Stimulated activated naive CD4-positive, alpha-beta T cell (primary cell): ENCODE data around the gene TNS3.

Experiments
- DNase-seq, 6 experiments: peaks; one replicate each; lab custom pipeline; 2025; lab: John Stamatoyannopoulos, UW

TNS3 gene

DNA sequence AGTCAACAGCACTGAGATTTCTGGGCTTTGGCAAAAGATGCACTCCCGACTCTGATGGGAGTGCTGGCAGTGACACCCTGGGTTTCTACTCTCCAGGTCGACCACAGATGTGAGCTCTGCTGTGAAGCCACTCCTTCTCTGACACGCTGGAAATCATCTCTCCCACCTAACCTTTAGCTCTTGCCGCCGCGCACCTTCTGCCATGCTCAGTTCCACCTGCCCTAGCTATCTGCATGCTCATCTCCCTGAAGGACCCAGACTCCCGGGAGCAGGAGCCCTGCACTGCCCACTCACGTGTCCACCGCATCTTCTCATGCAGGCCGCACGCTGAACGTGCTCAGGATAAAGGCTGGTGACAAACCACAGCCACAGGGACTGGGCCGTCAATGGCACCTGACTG is 174.8 kb downstream of the TNS3 start:
- no peak for DNase-seq

DNA sequence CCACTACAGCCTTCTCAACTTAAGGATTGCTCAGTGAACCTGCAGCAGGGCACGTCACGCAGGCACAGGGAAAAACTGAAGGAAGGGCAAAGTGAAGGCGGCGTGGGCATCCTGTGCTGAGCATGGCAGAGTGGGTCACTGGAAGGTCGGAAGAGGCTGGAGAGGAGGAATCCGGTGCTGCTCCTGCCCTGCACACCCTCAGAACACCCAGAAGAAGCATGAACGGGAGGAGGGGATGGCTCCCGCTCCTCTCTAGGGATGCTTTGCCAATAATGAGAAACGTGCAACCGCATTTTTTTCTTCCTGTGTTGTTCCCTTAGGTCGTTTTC is 175.1 kb downstream of the TNS3 start:
- DNase-seq = no peak

DNA sequence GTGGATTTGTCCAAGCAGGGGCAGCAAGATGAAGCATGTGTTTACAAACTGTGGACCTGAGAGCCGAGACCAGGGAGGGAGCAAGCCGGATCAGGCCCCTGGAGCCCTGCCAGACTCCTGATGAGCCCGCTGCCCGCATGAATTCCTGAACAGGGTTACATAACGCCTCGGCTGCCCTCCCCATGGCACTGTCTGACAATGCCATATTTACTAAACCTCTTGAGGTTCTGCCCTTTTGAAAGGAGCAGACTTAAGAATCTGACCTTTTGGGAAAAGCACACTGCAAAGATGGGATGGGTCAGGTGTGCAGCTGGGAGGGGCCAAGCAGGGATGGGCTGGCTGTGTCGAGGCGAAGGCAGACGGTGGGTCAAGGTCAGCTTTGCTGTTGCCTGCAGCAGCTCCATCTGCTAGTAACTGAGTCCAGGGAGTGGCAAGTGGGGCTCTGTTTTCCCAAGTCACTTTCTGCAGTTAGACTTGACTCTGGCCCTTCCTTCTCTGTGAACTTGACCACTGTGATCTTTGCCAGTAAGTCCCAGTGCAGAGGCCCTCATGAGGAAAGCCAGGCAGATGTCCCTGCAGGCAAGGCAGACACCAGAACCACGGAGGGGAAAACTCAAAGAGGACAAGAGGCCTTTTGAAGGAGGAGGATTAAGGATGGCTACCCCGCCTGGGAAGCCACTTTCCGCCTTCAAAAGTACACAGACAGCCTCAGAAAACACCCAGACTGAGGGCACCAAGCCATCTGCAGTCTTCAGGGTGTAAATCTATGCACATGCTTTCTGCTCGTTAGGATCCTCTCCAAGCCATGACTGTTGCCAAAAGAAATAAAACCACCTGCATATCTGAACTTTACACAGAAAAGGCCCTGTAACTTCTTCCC is 175.8 kb downstream of the TNS3 start:
- no peak for DNase-seq

DNA sequence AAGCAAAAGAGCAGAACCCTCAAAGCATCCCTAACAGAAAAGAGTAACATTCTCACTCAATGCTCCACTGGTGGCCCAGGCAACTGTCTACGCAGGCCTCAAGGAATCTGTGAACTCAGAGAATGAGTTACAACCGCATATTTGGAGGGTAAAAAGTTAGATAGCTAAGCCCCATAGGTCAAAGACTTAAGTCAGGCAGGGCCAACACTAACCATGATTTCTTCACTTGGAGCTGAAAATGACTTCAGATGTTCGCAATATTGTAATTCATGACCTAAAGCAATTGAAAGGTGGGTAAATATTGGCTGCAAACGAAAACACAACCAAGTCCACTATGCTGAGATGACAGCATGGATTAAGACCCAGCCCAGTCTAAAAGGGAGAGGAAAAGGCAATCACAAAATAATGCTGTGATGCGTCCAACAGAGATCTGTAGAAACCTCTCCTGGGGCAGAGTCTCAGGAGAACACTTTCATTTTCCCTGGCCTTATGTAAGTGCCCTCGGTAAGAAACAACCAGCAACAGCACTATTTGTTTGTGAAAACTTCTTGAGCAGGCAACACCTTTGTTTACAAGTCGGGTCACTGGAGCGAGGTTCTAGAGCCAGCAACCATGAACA is 176.5 kb downstream of the TNS3 start:
- DNase-seq = no peak

DNA sequence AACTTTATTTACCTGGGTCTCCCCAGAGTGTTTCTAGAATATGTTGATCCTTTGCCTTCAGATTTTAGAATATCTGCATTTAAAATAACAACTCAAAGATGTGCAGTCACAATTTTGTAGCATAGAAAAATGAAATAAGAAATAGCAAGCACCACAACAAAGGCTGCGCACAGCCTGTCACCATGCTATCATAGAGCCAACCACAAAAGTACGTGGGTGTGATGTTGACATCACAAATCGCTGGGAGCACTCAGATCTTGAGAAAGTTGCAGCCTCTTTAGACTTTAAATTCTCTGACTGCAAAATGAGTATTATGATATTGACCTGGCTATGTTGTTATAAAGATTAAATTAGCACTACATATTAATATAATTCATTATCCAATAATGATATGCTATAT is 177.9 kb downstream of the TNS3 start:
- DNase-seq = no peak

DNA sequence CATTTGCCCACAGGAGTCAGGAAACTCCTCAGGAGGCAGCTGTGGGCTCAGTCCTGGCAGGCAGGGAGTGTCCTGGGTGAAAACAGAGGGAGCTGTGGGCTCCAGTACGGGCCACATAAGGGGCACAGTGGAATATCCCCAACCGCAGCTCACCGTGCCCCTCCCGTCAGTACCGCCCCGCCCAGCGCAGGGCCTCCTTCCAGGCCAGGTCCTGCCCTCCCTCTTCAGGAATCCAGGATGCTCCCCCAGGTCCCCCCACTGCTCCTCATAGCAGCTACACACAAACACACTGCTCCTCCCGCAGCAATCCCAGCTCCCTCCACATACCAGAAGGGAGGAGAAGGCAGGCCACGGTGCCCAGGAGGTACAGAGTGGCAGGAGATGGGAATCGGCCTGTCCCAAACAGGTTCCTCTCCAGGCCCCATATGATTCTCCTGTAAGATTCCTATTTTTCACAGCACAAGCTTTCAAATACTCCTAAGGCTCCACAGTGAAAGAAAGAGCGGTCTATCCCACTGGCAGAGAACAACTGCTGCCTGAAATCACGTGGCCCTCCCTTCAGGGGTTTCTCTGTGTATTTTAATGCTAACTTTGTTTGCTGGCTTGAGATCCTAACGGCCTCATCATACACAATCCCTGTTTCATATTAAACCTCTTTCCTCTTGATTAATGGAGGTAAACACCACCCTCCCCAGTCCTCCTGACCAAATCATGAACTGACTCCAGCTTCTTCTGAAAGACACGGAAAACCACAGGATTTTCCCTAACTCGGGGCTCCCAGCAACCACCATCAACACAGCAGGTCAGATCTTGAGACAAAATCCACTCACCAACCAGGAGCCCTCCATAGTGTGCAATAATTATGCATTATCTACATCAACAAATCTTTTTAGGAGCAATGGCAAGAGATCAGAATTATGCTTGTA is 178.7 kb downstream of the TNS3 start:
- no peak for DNase-seq

DNA sequence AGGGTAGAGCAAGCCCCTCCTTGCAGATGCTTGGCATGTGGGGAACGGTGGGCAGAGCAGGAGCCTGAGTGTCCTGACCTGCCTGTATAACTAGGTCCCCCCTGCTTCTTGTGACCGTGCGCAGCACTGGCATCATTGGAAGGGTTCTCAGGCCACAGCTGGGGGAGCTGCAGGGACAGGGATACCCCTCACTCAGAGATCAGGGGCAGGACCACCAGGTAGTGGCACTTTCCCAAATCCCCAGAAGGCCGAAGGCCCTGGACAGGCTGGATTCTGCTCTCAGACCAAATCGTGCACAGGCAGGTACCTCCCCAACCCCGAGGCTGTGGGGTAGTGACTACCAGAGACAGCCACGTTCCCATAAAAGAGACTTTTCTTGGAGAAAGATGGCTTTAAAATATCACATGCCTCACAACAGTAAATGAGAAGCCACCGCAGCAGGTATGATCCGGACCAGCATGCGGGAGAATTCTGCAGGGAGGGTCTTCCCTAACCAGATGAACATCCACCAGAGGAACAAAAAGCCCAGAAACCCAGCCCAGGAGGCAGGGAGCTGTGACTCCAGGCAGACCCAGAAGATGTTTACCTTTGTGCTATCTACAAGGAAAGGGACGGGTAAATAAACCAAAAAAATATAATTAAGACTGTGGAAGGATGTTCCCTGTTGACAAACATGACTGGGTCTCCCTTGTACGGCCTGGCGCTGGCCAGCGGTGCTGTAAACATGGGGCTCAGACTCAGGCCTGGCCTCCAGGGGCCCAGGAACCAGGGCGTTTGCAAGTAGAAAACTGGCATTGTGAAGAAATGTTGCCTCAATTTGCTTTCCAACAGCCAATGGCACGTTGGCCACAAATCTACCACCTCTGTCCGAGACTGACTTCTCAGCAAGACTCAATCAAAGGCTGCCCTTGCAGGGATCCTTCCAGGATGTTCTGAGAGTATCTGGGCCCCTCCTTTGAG is 180.0 kb downstream of the TNS3 start:
- DNase-seq = no peak

DNA sequence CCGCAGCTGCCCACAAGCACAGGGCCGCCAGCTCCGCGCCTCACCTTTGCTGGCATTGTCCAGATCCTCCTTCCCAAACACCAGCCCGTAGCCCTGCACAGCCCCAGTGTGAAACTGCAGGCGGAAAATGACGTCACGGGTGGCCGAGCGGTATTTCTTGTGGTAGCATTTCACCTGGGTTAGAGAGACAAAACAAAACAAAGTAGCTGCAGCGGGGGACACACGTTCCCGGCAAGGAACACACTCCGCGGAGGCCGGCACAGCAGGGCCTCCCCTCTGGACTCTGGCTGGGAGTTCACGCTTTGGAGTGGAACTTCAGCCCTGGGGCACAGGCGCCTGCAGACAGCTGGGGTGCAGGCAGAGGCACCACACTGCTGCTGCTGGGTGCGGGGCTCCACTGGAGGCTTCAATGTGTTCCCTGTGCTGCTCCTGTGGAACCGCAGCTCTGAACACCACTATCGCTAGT is 181.1 kb downstream of the TNS3 start:
- DNase-seq = no peak

DNA sequence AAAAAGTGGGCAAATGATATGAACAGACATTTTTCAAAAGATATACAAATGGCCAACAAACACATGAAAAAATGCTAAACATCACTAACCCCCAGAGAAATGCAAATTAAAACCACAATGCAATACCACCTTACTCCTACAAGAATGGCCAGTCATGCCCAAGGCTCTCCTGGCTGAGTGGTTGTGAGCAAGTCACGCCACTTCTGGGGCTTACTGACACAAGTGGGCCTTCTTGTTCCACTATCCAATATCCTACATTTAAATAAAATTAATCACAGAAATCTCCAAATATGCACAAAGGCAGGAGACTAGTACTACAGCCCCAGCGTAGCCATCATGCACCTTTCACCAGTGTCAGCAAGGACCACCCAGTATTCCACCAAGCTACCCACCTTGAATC is 181.9 kb downstream of the TNS3 start:
- no peak for DNase-seq

DNA sequence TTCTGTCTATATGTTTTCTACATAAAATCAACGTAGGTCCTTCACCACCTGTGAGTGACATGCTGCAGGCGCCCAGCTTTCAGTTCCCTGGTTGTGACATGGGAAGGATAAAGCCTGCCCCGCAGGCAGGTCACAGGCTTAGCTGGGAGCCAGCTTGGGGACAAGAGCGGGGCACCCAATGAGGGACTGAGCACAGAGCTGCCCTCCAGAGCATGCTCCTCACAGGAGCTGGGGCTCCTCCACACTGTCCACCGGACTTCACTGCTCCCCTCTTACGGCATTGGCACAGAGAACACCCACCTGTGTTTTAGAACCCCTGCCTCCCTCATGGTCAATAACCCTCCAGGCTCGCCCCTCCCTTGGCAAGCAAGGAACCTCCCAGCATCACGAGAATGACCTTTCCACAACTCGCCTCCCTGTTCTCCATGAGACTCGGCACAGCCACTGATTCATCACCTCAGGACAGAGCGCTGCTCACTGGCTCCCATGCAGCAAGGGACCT is 187.1 kb downstream of the TNS3 start:
- no peak for DNase-seq

DNA sequence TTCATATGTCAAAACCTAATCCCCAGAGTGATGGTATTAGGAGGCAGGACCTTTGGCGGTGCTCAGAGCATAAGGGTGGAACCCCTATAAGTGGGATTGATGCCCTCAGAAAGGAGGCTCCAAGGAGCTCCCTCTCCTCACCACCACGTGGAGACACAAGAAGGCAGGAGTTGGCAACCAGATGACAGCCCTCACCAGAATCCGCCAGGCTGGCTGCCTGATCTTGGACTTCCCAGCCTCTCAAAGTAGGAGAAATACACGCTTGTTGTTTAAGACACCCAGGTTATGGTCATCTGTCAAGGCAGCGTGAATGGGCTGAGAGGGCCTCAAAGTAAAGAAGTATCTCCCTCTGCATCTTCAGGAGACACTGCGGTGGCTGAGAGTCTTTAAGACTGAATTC is 187.7 kb downstream of the TNS3 start:
- DNase-seq = no peak

DNA sequence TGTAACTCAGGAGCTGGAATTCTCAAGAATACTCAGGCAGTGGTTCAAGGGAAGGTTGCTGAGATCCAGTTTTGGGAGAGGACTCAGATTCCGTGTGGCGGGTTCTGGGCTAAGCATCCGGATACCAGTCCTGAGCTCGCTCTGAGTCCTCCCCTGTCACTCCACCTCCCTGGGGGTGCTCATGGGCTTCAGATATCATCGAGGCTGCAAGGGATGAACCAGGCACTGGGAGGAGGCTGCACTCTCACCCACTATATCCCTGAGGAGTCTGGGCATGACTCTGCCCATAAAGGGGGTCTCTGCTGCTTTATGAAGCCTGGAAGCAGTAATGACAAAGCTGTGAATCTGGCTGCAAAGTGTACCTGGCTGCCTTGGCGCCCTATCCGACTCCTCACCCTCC is 188.5 kb downstream of the TNS3 start:
- DNase-seq = no peak

DNA sequence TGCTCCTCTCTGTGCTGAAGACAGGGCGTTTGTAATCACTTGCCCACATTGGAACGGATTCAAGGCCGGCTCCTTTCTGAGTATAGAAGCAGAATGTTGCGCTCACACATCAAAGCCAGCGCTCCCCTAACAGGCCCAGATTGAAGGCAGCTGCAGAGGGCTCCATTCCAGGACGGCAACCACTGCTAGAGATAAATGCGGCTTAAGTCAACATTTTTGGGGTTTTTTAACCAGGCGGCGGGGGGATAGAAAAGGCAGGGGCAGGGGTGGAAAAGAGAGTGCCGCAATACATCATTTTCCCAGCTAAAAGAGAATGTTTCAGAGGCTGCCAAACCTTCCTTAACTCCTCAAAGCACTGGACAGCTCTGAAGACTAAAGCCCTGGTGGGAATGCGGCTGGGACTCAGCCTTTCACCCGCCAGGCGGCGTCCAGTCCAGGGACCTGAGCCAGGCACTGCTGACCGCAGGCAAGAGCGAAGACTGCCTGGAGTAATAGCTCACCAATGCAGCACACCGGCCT is 189.6 kb downstream of the TNS3 start:
- no peak for DNase-seq

DNA sequence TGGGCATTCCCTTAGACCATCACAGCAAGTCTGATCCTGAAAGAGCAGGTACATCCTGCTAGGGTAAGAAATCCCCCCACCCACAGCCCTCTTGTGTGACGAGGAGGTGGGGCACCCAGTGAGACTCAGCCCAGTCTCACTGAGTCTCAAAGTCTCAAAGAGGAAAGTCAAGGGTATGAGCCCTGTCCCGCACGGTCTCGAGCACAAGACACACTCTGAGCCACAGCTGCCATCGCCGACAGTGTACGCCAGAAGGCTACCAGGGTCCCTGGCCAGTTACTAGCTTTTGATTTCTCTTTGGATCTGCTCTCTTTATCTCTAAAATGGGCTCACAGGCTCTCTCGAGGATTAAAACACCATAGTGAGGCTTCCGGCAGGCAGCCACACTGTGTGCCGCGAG is 190.2 kb downstream of the TNS3 start:
- no peak for DNase-seq

DNA sequence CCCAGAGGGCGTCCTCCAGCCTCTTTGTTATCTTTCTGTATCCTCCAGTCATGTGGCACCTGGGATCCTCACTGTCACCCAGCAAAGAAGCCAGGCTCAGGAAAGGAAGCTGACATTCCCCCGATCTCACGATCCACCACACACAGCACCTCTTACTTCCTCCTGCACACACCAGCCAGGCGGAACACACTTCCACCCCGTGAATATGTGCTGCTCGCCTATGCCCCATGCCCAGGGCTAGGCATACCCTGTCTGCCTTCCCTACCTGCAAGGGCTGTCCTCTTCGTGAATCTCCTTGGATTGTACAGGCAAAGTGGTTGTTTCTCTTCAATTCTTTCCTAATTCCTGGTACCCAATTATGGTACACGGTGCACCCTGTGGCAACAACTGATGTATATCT is 191.0 kb downstream of the TNS3 start:
- DNase-seq = no peak

DNA sequence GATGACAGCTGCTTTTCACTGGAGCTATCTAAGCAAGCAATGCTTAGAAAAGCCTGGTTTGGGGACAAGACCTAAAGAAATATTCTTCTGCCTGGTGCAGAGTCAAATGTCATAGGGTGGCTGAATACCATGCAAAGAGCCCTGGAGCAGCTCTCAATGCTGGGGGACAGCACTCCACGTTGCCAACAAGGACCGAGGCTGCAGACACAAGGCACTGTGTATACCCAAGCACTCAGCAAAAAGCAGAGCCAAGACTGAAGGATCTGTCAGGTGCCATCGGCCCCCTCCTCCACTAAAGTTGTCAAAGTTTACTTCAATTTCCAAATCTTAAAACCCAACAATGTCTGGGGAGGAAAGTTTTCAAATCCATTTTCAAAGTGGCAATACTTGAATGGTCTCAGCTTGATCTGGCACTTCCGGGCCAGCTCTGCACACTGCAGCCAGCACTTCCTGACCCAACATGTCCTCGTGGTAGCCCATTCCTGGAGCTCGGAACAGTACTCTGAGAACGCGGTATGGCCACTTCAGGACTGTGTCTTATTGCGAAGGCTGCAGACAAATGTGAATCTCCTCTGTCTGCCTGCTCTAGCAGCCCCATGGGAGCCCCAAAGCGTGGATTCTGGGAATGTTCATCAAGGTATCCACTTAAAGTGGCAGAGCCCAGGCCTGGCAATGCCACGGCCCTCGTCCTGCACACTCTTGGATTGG is 191.8 kb downstream of the TNS3 start:
- no peak for DNase-seq

DNA sequence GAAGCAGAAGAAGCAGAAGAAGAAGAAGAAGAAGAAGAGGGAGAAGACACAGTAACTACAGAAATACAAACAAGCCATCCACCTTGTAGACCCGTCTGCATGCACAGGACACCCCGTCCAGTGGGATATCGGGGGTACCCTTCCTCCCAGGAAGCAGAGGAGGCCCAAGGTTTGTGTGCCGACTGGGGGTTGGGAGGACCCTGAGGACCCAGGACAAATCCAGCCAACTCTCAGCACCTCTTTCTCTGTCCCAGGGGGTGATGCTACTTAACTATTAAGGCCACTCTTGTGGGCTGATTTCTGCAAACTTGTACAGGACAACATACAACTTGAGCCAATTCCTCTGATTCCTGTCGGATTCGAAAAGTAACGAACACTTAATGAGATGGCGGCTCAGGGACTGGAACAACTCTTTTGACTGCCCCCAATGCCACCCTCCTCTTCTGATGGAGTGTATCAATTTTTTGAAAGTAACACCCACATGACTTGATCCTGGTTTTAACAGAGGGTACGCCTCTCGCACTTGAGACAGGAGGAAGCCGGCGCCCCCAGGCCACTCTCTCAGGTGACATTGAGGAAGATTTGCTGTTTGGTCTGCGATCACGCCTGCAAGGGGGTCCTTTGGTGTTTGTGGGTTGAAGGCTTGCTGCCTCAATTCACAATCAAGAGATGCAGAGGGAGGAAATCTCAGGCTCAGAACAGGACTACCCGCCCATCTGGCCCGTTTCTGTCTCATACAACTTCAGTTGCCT is 192.6 kb downstream of the TNS3 start:
- DNase-seq = no peak

DNA sequence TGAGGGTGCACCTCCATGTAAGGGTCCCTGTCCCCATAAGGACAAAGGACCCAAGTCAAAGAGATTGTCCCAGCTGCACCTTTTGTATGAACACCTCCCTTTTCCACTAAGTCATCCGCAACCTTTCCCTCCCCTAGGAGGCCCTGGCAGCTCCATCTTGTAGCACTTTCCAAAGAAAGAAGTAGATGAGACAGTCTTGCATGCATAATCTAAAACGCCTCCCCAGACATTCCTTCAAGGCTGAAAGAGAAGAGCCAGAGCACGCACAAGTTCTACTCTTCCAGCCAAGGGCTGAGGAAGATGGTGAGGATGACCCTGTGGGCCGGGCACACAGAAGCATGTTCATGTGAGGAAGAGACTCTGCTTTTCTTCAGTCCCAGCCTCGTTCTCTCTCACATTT is 194.4 kb downstream of the TNS3 start:
- DNase-seq = no peak

DNA sequence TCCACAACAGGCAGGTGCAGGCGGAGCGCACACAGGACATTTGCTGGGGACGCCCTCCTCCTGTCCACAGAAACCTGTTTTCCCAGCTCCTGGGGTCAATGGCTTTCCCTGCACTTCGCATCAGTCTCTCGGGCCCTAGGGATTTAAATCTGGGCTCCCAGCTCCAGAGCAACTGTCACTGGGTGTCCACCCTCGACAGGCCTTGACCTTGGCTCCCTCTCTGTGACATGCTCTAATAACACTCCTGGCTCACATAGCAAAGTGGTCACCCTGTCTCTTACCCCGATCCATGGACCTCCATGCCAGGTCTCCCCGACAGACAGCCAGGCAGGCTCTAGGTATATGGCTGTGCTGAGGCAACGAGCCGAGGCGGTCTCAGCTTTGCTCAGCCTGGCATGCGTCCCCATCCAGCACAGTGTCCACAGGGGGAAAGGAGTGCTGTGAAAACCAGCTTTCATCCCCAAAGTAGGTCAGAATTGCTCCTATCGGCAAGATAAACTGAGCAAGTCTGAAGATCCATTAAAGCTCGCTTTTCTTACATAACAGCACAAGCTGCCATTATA is 195.6 kb downstream of the TNS3 start:
- no peak for DNase-seq
